ENCODE results near the gene EFHC1.

Gene EFHC1

DNA sequence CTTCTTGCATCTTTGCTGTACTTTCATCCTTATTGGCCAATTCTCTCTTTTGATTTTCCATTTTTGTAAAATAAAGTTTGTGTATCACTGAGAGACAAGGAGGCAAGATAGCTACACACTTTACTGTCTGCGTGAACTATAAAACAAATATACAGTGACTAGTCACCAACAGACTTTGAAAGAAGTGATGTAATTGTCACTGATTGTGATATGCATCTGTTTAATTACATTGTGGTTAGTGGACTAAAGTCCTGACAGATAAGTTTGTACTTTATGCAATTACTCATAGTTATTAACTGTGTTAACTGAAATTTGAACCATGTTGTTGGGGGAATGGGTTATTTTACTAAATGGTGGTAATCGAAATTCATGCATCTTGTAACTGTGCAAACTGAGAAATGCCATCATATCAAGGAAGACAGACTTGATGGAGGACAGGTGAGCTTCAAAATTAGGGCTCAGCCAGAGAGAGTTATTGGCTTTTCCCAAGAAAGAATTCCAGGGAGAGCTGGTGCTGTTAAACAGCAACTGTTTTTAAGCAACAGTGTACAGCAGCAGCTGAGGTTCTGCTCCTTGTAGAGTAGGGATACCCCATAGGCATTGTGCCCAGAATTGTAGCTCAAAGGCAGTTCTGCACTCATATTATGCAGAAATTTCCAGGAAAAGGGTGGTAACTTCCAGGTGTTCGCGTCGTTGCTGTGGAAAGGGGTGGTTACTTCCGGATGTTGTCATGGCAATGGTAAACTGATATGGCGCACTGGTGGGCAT, 62.9 kb downstream of the EFHC1 start:
- H3K4me3 ChIP-seq, result no peak overlapping the region
- no peak for DNase-seq (ENCODE audit: low spot score)
- TF ChIP-seq, protein P1, sequence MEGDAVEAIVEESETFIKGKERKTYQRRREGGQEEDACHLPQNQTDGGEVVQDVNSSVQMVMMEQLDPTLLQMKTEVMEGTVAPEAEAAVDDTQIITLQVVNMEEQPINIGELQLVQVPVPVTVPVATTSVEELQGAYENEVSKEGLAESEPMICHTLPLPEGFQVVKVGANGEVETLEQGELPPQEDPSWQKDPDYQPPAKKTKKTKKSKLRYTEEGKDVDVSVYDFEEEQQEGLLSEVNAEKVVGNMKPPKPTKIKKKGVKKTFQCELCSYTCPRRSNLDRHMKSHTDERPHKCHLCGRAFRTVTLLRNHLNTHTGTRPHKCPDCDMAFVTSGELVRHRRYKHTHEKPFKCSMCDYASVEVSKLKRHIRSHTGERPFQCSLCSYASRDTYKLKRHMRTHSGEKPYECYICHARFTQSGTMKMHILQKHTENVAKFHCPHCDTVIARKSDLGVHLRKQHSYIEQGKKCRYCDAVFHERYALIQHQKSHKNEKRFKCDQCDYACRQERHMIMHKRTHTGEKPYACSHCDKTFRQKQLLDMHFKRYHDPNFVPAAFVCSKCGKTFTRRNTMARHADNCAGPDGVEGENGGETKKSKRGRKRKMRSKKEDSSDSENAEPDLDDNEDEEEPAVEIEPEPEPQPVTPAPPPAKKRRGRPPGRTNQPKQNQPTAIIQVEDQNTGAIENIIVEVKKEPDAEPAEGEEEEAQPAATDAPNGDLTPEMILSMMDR (IDR thresholded peaks at IDR 0.05), result no peak
- no peak overlapping the region for H3K27ac ChIP-seq

DNA sequence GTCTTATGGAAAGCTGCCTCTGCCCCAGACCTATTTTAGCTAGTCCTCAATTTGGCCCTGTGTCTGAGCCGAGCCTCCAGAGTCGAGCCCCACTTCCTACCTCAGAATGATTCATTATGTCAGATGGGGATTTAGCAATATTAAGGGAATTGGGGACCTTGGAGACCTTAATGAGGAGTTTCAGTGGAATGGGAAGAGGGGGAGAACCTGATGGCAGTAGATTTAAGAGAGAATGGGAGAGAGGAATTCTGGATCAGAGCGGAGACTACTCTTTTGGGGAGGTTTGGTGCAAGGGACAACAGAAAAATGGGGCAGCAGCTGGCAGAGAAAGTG, 63.5 kb downstream of the EFHC1 start:
- no peak overlapping the region for H3K27ac ChIP-seq
- no peak overlapping the region for H3K4me3 ChIP-seq
- TF ChIP-seq, protein P1 (IDR thresholded peaks at IDR 0.05), result no peak
- DNase-seq (ENCODE audit: low spot score), result no peak

DNA sequence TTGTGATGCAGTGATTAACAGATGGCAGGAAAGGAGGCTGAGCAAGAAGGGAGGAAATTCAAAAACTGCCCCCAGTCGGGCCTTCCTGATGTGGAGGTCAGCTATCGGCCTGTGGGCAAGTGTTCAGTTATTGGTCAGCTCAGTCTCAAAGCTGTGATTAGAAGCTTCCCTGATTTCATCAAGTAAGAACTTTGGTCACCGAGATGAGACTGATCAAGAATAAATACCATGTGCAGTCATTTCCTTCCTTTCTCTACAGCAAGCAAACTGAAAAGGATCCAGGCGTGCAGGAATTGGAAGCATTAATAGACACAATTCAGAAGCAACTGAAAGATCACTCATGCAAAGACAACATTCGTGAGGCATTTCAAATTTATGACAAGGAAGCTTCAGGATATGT, 69.7 kb downstream of the EFHC1 start:
- Histone ChIP-seq H3K27ac (no peak overlapping the region), H3K4me3 (no peak overlapping the region)
- no peak for DNase-seq (ENCODE audit: low spot score)
- TF ChIP-seq, protein P1 (IDR thresholded peaks at IDR 0.05), result no peak

DNA sequence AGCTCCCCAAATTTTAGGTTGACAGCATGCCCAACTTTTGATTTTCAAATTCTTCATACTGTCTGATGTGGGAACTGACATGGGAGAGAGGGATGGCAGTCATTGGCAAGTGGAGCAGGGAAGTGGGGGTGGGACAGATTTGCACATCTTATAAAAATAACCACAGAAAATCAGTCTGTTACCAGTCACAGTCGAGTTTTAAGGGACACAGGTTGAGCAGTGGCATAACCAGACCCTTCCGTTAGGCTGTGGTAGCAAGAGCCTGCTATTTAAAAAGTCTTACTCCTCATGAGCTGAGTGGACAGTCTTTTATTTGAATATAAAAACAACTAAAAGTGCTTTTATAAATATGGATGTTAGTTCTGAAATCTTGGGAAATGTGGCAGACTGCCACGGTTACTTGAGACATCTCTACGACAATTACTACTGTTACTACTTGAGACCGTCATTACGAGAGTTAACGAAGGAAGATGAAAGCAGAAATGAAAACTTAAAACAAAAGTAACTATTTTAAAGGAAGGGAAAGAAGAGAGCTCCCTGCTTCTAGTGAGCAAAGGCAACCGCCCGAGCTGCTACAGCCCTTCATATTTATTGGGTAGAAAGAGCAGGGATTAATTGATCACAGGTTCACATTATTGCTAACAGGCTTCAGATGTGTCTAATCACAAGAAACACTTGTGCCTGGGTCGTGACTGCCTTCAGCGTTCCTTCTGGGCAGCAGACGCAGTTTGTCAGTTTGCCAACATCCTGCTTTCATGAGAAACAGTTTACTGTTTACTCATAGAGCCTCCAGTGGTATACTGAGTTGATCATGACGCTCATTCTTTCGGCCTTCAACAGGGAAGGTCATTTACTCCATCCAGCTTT, 71.3 kb downstream of the EFHC1 start:
- DNase-seq (ENCODE audit: low spot score), result no peak
- TF ChIP-seq, protein P1 (IDR thresholded peaks at IDR 0.05), result no peak
- no peak overlapping the region for H3K27ac ChIP-seq
- H3K4me3 ChIP-seq, result no peak overlapping the region

DNA sequence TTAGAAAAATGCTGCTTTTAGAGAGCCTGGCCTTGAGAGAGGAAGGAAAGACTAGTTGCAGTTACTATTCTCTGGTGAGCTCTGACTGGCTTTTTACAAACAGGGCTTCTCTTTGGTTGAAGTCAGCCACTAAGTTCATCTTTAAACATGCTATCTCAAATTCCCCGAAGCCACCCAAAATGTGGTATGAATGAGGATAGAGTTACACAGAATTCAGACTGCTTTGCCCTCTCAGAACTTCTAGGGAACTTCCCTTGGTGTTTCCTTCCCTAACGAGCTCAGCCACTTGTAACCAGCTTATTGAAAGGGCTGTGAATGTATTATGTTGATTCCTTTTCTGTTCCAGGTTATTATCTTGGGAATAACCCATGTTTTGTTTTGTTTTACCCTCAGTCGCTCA, 73.5 kb downstream of the EFHC1 start:
- DNase-seq (ENCODE audit: low spot score), result no peak
- Histone ChIP-seq H3K27ac (no peak overlapping the region), H3K4me3 (no peak overlapping the region)
- TF ChIP-seq, protein P1 (IDR thresholded peaks at IDR 0.05), result no peak

DNA sequence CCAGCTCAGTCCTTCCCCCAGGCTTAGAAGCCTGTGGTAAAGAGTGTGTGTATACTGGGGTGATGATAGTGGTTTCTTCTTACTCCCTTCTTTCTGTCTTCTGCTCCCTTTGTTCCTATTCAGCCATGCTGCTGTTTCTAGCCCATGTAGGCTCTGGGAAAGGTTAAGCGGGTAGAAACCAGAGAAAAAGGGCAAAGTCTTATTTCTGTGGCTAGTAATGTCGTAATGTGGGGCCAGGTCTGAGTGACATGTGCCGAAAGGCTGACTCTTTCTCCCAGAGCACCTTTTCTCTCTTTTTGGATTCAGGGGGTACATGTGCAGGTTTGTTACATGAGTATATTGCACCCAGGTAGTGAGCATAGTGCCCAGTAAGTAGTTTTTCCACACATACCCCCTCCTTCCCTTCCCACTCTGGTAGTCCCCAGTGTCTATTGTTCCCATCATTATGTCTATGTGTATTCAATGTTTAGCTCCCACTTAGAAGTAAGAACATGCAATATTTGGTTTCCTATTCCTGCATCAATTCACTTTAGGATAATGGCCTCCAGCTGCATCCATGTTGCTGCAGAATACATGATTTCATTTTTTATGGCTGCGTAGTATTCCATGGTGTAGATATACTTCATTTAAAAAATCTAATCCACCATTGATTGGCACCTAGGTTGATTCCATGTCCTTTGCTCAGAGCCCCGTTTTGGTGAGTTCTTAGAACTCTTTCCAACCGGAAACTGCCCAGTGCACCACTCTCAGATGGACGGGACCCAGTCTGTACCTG, 74.3 kb downstream of the EFHC1 start:
- TF ChIP-seq, protein P1 (IDR thresholded peaks at IDR 0.05), result no peak
- Histone ChIP-seq H3K4me3 (no peak overlapping the region), H3K27ac (no peak overlapping the region)
- no peak for DNase-seq (ENCODE audit: low spot score)
